ENCODE results near the gene EFNA5. TPM values are rescaled to one million over a fixed set of nuclear protein-coding genes. Genes with fewer than 3 reads are reported as not detected.

Gene EFNA5
- total and polyA plus RNA-seq, 2 donors from 2014 or later, result 5.9 to 54.4 TPM

GRCh38 chr5:107523029-107523680 is 147.6 kb downstream of the EFNA5 start:
- intact Hi-C loops (cut with DNase I), result no loop called here
- no peak overlapping the region for H3K4me3 ChIP-seq (ENCODE audit: low read length in 3 of 3)
- H3K4me1 ChIP-seq (ENCODE audit: control insufficient read depth in 2 of 3, insufficient read depth in 2 of 3, low read depth in 1 of 3, low read length in 3 of 3), result peaks cover 0 to 4% (median 0%) of the 10 kb centered on the region in 3 donors
- no peak overlapping the region for H3K27ac ChIP-seq (ENCODE audit: low read depth in 2 of 2, low read length in 2 of 2)
- no peaks in the 10 kb centered on the region for H3K9me3 ChIP-seq (ENCODE audit: control insufficient read depth in 2 of 3, insufficient read depth in 1 of 3, low read length in 3 of 3)
- no peaks in the 10 kb centered on the region for H3K36me3 ChIP-seq (ENCODE audit: control insufficient read depth in 2 of 3, insufficient read depth in 3 of 3, low read length in 3 of 3)
- no peak overlapping the region for H3K9ac ChIP-seq (ENCODE audit: low read length in 3 of 3)
- DNase-seq, result no peak
- H3K27me3 ChIP-seq (ENCODE audit: control insufficient read depth, insufficient read depth, low read length), result no peaks in the 10 kb centered on the region
- no peak for TF ChIP-seq CTCF (IDR thresholded peaks at IDR 0.05; ENCODE audit: borderline replicate concordance, extremely low read depth, insufficient read depth)
- no peak for FAIRE-seq

GRCh38 chr5:107522456-107522855 is 148.3 kb downstream of the EFNA5 start:
- Histone ChIP-seq H3K36me3 (ENCODE audit: control insufficient read depth in 2 of 3, insufficient read depth in 3 of 3, low read length in 3 of 3) (no peaks in the 10 kb centered on the region), H3K27me3 (ENCODE audit: control insufficient read depth, insufficient read depth, low read length) (no peaks in the 10 kb centered on the region), H3K9me3 (ENCODE audit: control insufficient read depth in 2 of 3, insufficient read depth in 1 of 3, low read length in 3 of 3) (no peaks in the 10 kb centered on the region), H3K27ac (ENCODE audit: low read depth in 2 of 2, low read length in 2 of 2) (no peak overlapping the region), H3K9ac (ENCODE audit: low read length in 3 of 3) (no peak overlapping the region), H3K4me1 (ENCODE audit: control insufficient read depth in 2 of 3, insufficient read depth in 2 of 3, low read depth in 1 of 3, low read length in 3 of 3) (peaks cover 0 to 4% (median 0%) of the 10 kb centered on the region in 3 donors), H3K4me3 (ENCODE audit: low read length in 3 of 3) (no peak overlapping the region)
- DNase-seq (no peak), FAIRE-seq (no peak)
- no peak for TF ChIP-seq CTCF (IDR thresholded peaks at IDR 0.05; ENCODE audit: borderline replicate concordance, extremely low read depth, insufficient read depth)
- intact Hi-C loops (cut with DNase I), result no loop called here

- Histone ChIP-seq H3K27ac (ENCODE audit: low read depth in 2 of 2, low read length in 2 of 2) (no peak overlapping the region), H3K27me3 (ENCODE audit: control insufficient read depth, insufficient read depth, low read length) (no peaks in the 10 kb centered on the region), H3K9ac (ENCODE audit: low read length in 3 of 3) (no peak overlapping the region), H3K36me3 (ENCODE audit: control insufficient read depth in 2 of 3, insufficient read depth in 3 of 3, low read length in 3 of 3) (no peaks in the 10 kb centered on the region), H3K9me3 (ENCODE audit: control insufficient read depth in 2 of 3, insufficient read depth in 1 of 3, low read length in 3 of 3) (no peaks in the 10 kb centered on the region), H3K4me3 (ENCODE audit: low read length in 3 of 3) (peak overlapping the region in 1 of 3 donors; percentile 18), H3K4me1 (ENCODE audit: control insufficient read depth in 2 of 3, insufficient read depth in 2 of 3, low read depth in 1 of 3, low read length in 3 of 3) (peaks cover 0 to 4% (median 0%) of the 10 kb centered on the region in 3 donors)
- intact Hi-C loops (cut with DNase I), result no loop called here
- TF ChIP-seq CTCF (IDR thresholded peaks at IDR 0.05; ENCODE audit: borderline replicate concordance, extremely low read depth, insufficient read depth), result no peak
- no peak for FAIRE-seq
- peak in 3 of 5 donors; percentile 55 to 89 (median 87) for DNase-seq
Observed at GRCh38 chr5:107519900-107520354, 150.8 kb downstream of the EFNA5 start.

All from kidney (tissue), 14 donors.